ENCODE data around the gene CTH.

GRCh38 chr1:70372426-70372825 lies 38.6 kb upstream of the CTH start:
- TF ChIP-seq JUN (IDR thresholded peaks at IDR 0.05) (no peak), MAZ (IDR thresholded peaks at IDR 0.05; ENCODE audit: borderline replicate concordance, low read depth, low read length) (no peak), POLR2A (IDR thresholded peaks at IDR 0.05; ENCODE audit: low read length) (no peak), CBX2 (IDR thresholded peaks at IDR 0.05; ENCODE audit: borderline replicate concordance, low read depth) (no peak), PHF8 (IDR thresholded peaks at IDR 0.05; ENCODE audit: borderline replicate concordance, low read depth) (no peak), RAD21 (conservative IDR thresholded peaks at IDR 0.05 in 1 of 2, IDR thresholded peaks at IDR 0.05 in 1 of 2) (no peak), NR3C1 (IDR thresholded peaks at IDR 0.05) (no peak), MAX (IDR thresholded peaks at IDR 0.05) (no peak), REST (IDR thresholded peaks at IDR 0.05) (no peak)
- TF ChIP-seq, protein P1, sequence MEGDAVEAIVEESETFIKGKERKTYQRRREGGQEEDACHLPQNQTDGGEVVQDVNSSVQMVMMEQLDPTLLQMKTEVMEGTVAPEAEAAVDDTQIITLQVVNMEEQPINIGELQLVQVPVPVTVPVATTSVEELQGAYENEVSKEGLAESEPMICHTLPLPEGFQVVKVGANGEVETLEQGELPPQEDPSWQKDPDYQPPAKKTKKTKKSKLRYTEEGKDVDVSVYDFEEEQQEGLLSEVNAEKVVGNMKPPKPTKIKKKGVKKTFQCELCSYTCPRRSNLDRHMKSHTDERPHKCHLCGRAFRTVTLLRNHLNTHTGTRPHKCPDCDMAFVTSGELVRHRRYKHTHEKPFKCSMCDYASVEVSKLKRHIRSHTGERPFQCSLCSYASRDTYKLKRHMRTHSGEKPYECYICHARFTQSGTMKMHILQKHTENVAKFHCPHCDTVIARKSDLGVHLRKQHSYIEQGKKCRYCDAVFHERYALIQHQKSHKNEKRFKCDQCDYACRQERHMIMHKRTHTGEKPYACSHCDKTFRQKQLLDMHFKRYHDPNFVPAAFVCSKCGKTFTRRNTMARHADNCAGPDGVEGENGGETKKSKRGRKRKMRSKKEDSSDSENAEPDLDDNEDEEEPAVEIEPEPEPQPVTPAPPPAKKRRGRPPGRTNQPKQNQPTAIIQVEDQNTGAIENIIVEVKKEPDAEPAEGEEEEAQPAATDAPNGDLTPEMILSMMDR (IDR thresholded peaks at IDR 0.05) = no peak
